ENCODE measurements around the gene ASXL2.
"Not testable (repeated sequence)": the region's sequence is repeated elsewhere in the genome, so short reads cannot be mapped to it uniquely, and the experiment has no call there.

The ASXL2 gene

GRCh38 chr2:25894135-25894830 is 16.0 kb upstream of the ASXL2 start:
- FAIRE-seq (no peak), DNase-seq (ENCODE audit: low spot score) (no peak)

GRCh38 chr2:25891672-25892071 is 13.4 kb upstream of the ASXL2 start:
- DNase-seq (ENCODE audit: low spot score) (no peak), FAIRE-seq (no peak)

GRCh38 chr2:25887624-25888242 is 9.4 kb upstream of the ASXL2 start:
- DNase-seq (ENCODE audit: low spot score) (no peak), FAIRE-seq (no peak)

- DNase-seq (ENCODE audit: low spot score) (peak; percentile 92), FAIRE-seq (peak; percentile 80)
Observed at GRCh38 chr2:25885933-25886332, 7.6 kb upstream of the ASXL2 start.

- no peak for DNase-seq (ENCODE audit: low spot score)
- no peak for FAIRE-seq
Observed at GRCh38 chr2:25881764-25882163, 3.5 kb upstream of the ASXL2 start.

GRCh38 chr2:25879133-25879730 is 945 bp upstream of the ASXL2 start:
- DNase-seq (ENCODE audit: low spot score) (peak; percentile 72), FAIRE-seq (peak; percentile 7)

- peak; percentile 36 for DNase-seq (ENCODE audit: low spot score)
Observed at GRCh38 chr2:25877431-25878360, 591 bp downstream of the ASXL2 start.

GRCh38 chr2:25872134-25872533 is 6.2 kb downstream of the ASXL2 start:
- FAIRE-seq (no peak), DNase-seq (ENCODE audit: low spot score) (no peak)

More at GRCh38 chr2:25877431-25878360, 591 bp downstream of the ASXL2 start:
- FAIRE-seq = peak; percentile 25

GRCh38 chr2:25867396-25868003 is 10.8 kb downstream of the ASXL2 start:
- DNase-seq (ENCODE audit: low spot score) = no peak
- no peak for FAIRE-seq

- DNase-seq (ENCODE audit: low spot score) (no peak), FAIRE-seq (no peak)
Observed at GRCh38 chr2:25856377-25856776, 21.9 kb downstream of the ASXL2 start.

GRCh38 chr2:25855065-25855464 is 23.2 kb downstream of the ASXL2 start:
- FAIRE-seq = no peak
- DNase-seq (ENCODE audit: low spot score) = no peak

- DNase-seq (ENCODE audit: low spot score) (no peak), FAIRE-seq (no peak)
Observed at GRCh38 chr2:25854613-25855012, 23.7 kb downstream of the ASXL2 start.

- no peak for FAIRE-seq
- DNase-seq (ENCODE audit: low spot score) = no peak
Observed at GRCh38 chr2:25853038-25853638, 25.1 kb downstream of the ASXL2 start.

- FAIRE-seq (peak; percentile 94), DNase-seq (ENCODE audit: low spot score) (peak; percentile 82)
Observed at GRCh38 chr2:25851740-25852503, 26.4 kb downstream of the ASXL2 start.

GRCh38 chr2:25850400-25850799 is 27.9 kb downstream of the ASXL2 start:
- not testable (repeated sequence) for FAIRE-seq; DNase-seq (ENCODE audit: low spot score)

- not testable (repeated sequence) for DNase-seq (ENCODE audit: low spot score); FAIRE-seq
Observed at GRCh38 chr2:25849350-25849749, 28.9 kb downstream of the ASXL2 start.

GRCh38 chr2:25845843-25846505 is 32.3 kb downstream of the ASXL2 start:
- FAIRE-seq (no peak), DNase-seq (ENCODE audit: low spot score) (peak; percentile 43)

- DNase-seq (ENCODE audit: low spot score) (no peak), FAIRE-seq (no peak)
Observed at GRCh38 chr2:25844089-25844488, 34.2 kb downstream of the ASXL2 start.

GRCh38 chr2:25842155-25842554 is 36.1 kb downstream of the ASXL2 start:
- DNase-seq (ENCODE audit: low spot score) = no peak
- no peak for FAIRE-seq

All from RCC 7860 (cell line).